OCI-LY3 (cell line): ENCODE data around the gene MINDY4.

ENCODE experiments used
- EZH2phosphoT487 ChIP-seq: fragments of 200-600 bp; shearing (Covaris generic); IDR thresholded peaks from 2 replicates; pipeline ENCODE4 v1.6.1; 2018; ENCODE audit warnings: antibody characterized with exemption, mixed run types, low read depth
- TF ChIP-seq, protein P1 (sequence below): fragments of 200-600, 300-600 bp; sonication (generic); IDR thresholded peaks from 2 replicates; pipeline ENCODE4 v1.5.1; 2014; ENCODE audit warnings: antibody characterized with exemption, low read length, low read depth

DNA sequence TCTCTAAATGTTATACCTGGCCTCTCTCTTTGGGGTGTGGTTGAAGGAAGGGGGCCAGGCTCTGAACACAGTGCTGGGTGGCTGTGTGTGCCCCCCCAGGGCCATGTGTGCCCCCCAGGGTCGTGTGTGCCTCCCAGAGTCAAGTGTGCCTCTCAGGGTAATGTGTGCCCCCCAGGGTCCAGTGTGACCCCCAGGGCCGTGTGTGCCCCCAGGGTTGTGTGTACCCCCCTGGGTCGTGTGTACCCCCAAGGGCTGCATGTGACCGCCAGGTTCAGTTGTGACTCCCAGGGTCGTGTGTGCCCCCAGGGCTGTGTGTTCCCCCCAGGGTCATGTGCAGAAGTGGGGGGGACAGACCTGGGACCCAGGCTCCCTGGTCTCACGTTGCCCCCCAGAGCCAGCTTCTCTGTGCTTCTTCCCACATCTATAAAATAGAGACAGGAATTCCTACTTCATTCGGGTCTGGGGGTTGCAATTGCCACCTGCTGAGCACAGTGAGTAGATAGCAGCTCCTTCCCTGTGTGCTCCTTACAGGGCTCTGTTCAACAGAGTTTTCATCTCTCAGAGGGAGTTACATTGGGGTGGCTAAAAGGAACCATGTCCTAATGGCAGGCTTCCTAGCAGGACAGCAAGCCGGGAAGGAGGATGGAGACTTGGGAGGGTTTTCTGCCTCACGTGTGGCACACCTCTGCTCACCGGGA is 99.8 kb downstream of the MINDY4 start:
- TF ChIP-seq, protein P1, sequence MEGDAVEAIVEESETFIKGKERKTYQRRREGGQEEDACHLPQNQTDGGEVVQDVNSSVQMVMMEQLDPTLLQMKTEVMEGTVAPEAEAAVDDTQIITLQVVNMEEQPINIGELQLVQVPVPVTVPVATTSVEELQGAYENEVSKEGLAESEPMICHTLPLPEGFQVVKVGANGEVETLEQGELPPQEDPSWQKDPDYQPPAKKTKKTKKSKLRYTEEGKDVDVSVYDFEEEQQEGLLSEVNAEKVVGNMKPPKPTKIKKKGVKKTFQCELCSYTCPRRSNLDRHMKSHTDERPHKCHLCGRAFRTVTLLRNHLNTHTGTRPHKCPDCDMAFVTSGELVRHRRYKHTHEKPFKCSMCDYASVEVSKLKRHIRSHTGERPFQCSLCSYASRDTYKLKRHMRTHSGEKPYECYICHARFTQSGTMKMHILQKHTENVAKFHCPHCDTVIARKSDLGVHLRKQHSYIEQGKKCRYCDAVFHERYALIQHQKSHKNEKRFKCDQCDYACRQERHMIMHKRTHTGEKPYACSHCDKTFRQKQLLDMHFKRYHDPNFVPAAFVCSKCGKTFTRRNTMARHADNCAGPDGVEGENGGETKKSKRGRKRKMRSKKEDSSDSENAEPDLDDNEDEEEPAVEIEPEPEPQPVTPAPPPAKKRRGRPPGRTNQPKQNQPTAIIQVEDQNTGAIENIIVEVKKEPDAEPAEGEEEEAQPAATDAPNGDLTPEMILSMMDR, result no peak
- no peak for TF ChIP-seq EZH2phosphoT487
